ENCODE measurements around the gene INTS6. TPM values are rescaled to one million over a fixed set of nuclear protein-coding genes. Genes with fewer than 3 reads are reported as not detected.

INTS6 gene
- total RNA-seq, 1 experiment from 2014 or later, result 45.5 TPM

GRCh38 chr13:51318015-51318414 lies 134.8 kb downstream of the INTS6 start:
- ChIA-PET POLR2A (ENCODE audit: unreplicated experiment) (no interaction called here), CTCF (no interaction called here)
- H3K4me3 ChIP-seq, result no peak overlapping the region
- intact Hi-C loops (cut with micrococcal nuclease; ENCODE audit: unreplicated experiment), result no loop called here
- H3K9me3 ChIP-seq (ENCODE audit: insufficient read depth, low read depth), result no peaks in the 10 kb centered on the region
- TF ChIP-seq, protein P1, sequence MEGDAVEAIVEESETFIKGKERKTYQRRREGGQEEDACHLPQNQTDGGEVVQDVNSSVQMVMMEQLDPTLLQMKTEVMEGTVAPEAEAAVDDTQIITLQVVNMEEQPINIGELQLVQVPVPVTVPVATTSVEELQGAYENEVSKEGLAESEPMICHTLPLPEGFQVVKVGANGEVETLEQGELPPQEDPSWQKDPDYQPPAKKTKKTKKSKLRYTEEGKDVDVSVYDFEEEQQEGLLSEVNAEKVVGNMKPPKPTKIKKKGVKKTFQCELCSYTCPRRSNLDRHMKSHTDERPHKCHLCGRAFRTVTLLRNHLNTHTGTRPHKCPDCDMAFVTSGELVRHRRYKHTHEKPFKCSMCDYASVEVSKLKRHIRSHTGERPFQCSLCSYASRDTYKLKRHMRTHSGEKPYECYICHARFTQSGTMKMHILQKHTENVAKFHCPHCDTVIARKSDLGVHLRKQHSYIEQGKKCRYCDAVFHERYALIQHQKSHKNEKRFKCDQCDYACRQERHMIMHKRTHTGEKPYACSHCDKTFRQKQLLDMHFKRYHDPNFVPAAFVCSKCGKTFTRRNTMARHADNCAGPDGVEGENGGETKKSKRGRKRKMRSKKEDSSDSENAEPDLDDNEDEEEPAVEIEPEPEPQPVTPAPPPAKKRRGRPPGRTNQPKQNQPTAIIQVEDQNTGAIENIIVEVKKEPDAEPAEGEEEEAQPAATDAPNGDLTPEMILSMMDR (conservative IDR thresholded peaks at IDR 0.05), result no peak
- TF ChIP-seq EZH2 (IDR thresholded peaks at IDR 0.05; ENCODE audit: low read depth), result no peak
- no peaks in the 10 kb centered on the region for H3K36me3 ChIP-seq (ENCODE audit: low read depth)
- H3K79me2 ChIP-seq (ENCODE audit: low read depth), result no peaks in the 10 kb centered on the region
- no peak overlapping the region for H3K27ac ChIP-seq
- no peaks in the 10 kb centered on the region for H3K9me2 ChIP-seq (ENCODE audit: insufficient read depth)
- H3K4me2 ChIP-seq, result no peak overlapping the region
- no peaks in the 10 kb centered on the region for H3F3A ChIP-seq (ENCODE audit: insufficient read depth, low read depth)
- no TSS peak for BruUV-seq (replicated peaks)
- H3K4me1 ChIP-seq (replicated peaks; ENCODE audit: insufficient read depth), result no peaks in the 10 kb centered on the region
- no peak for DNase-seq
- no peaks in the 10 kb centered on the region for H4K20me1 ChIP-seq (ENCODE audit: insufficient read depth)
- H2AFZ ChIP-seq, result no peak overlapping the region
- H3K27me3 ChIP-seq (ENCODE audit: insufficient read depth, low read depth), result peaks cover 14% of the 10 kb centered on the region; the same call in 1 of the 2 replicates

DNA sequence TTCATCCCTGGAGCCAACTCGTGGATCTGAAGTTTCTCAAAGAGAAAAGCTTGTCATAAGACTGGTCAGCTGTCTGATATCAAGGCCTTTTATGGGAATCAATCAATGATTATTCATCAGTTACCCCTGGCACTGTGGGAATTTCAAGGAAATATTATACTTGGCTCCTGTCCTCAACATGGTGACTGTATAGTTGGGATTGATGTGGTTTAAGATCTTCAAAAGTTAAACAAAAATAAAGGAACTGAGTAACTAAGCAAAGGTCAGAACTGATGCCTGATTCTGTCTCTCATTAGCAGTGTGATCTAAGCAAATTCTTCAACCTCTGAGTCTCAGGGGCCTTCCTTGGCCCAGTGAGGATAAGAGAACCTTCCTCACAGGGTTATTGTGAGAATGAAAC lies 135.6 kb downstream of the INTS6 start:
- intact Hi-C loops (cut with micrococcal nuclease; ENCODE audit: unreplicated experiment), result no loop called here
- no peaks in the 10 kb centered on the region for H4K20me1 ChIP-seq (ENCODE audit: insufficient read depth)
- ChIA-PET CTCF (no interaction called here), POLR2A (ENCODE audit: unreplicated experiment) (interaction anchor here (0.6 kb wide), 1 partner anchor 136 kb away, joined by 4 read pairs; the partner anchor contains the start of gene INTS6)
- no peak overlapping the region for H3K27ac ChIP-seq
- H2AFZ ChIP-seq, result no peak overlapping the region
- DNase-seq, result no peak
- no peaks in the 10 kb centered on the region for H3K79me2 ChIP-seq (ENCODE audit: low read depth)
- peaks cover 20% of the 10 kb centered on the region; the same call in 1 of the 2 replicates for H3K27me3 ChIP-seq (ENCODE audit: insufficient read depth, low read depth)
- no peaks in the 10 kb centered on the region for H3F3A ChIP-seq (ENCODE audit: insufficient read depth, low read depth)
- H3K9me2 ChIP-seq (ENCODE audit: insufficient read depth), result no peaks in the 10 kb centered on the region
- H3K9me3 ChIP-seq (ENCODE audit: insufficient read depth, low read depth), result no peaks in the 10 kb centered on the region
- H3K4me1 ChIP-seq (replicated peaks; ENCODE audit: insufficient read depth), result no peaks in the 10 kb centered on the region
- no TSS peak for BruUV-seq (replicated peaks)
- H3K4me2 ChIP-seq, result no peak overlapping the region
- no peaks in the 10 kb centered on the region for H3K36me3 ChIP-seq (ENCODE audit: low read depth)
- TF ChIP-seq, protein P1 (conservative IDR thresholded peaks at IDR 0.05), result no peak
- TF ChIP-seq EZH2 (IDR thresholded peaks at IDR 0.05; ENCODE audit: low read depth), result no peak
- no peak overlapping the region for H3K4me3 ChIP-seq

- TF ChIP-seq EZH2 (IDR thresholded peaks at IDR 0.05; ENCODE audit: low read depth), result no peak
- TF ChIP-seq, protein P1 (conservative IDR thresholded peaks at IDR 0.05), result no peak
- Histone ChIP-seq H2AFZ (no peak overlapping the region), H3K36me3 (ENCODE audit: low read depth) (no peaks in the 10 kb centered on the region), H3K27me3 (ENCODE audit: insufficient read depth, low read depth) (peaks cover 37% of the 10 kb centered on the region), H3K4me3 (no peak overlapping the region), H4K20me1 (ENCODE audit: insufficient read depth) (no peaks in the 10 kb centered on the region), H3K4me2 (no peak overlapping the region), H3K27ac (no peak overlapping the region), H3K4me1 (replicated peaks; ENCODE audit: insufficient read depth) (no peaks in the 10 kb centered on the region), H3K9me3 (ENCODE audit: insufficient read depth, low read depth) (no peaks in the 10 kb centered on the region), H3K9me2 (ENCODE audit: insufficient read depth) (no peaks in the 10 kb centered on the region), H3F3A (ENCODE audit: insufficient read depth, low read depth) (no peaks in the 10 kb centered on the region), H3K79me2 (ENCODE audit: low read depth) (no peaks in the 10 kb centered on the region)
- intact Hi-C loops (cut with micrococcal nuclease; ENCODE audit: unreplicated experiment), result no loop called here
- POLR2A ChIA-PET (ENCODE audit: unreplicated experiment), result interaction anchor here (0.7 kb wide), 1 partner anchor 994 kb away, joined by 8 read pairs; no protein-coding TSS in a partner anchor
- CTCF ChIA-PET, result no interaction called here
- no peak for DNase-seq
- no TSS peak for BruUV-seq (replicated peaks)
These were observed 139.2 kb downstream of the INTS6 start for GRCh38 chr13:51313619-51314018.
